Inflammatory macrophage (primary cell): ENCODE data around the gene LIAS.
A peak's percentile ranks its signal among the peaks of the same experiment; 100 is the strongest.
"Not testable (repeated sequence)": the region's sequence is repeated elsewhere in the genome, so short reads cannot be mapped to it uniquely, and the experiment has no call there.

Experiments
- DNase-seq, 2 donors: peaks; one replicate each; pipeline ENCODE4 v3.0.0-alpha.2; 2020 to 2022
- total RNA-seq, 18 experiments: gene quantifications; one replicate each; lab custom pipeline; 2026; ENCODE audit warnings: mixed read lengths in 6 of 18, inconsistent platforms in 2 of 18; lab: John Stamatoyannopoulos, UW

Gene LIAS
- 2.8 to 19.1 (median 13.4) reads per million in 18 experiments for total RNA-seq

DNA sequence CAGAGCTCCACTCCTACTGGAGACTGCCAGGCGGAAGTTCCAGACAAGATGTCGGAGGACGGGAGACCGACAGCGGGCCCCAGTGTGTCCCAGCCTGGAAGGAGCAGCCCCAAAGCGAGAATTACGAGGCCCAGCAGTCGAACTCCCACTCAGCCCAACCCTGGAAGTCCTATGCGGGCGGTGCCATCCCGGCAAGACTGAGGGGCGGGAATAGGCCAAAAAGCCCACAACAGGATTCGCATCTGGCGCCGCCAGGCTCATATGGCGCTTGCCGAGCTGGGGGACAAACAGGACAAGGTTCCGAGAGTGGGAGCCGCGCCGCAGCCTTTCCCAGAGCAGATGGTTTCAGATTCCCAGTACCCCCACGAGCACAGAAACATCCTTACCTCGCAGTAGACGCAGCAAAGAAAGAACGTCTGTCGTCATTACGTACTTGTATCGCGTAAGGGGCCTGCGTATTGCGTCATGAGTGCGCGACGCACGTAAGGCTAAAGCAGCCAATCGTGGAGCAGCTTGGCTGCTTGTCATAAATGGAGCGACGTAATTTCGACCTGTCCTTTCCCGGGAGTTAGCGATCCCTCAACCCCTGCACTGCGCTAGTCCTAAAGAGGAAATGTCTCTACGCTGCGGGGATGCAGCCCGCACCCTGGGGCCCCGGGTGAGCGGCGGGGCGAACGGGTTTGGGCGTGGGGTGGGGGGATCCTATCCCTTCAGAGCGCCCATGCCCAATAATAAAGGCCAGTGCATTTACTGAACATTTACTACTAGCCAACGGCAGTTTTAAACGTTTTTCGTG, at the start of gene LIAS, which contains the start of gene RPL9:
LIAS (plus strand) TSS at position 552 of the 796 bp plus-strand sequence; CDS start at position 614, 62 bp downstream.
RPL9 (minus strand) TSS at position 418 of the 796 bp plus-strand sequence. CDS start 483 bp downstream, outside the sequence.
- DNase-seq, result peak; percentile 99

DNA sequence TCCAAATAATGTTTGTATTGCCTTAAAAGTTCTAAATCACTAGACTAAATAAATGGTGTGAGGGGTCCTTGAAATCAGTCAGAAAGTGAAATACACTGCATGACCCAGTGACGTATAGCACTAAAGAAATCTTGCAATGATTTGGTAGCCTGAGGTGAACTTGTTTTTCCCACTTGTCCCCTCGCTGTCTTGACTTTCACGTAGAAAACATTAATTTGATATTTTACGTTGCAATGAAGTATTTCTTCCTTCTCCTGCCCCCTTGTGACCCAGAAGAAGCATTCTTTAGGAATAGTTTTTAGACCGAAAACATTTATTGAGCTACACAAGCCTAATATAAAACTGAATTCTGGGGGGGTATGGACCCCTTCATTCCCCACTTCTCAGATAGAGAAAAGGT, 48.4 kb upstream of the LIAS start:
- no peak for DNase-seq

DNA sequence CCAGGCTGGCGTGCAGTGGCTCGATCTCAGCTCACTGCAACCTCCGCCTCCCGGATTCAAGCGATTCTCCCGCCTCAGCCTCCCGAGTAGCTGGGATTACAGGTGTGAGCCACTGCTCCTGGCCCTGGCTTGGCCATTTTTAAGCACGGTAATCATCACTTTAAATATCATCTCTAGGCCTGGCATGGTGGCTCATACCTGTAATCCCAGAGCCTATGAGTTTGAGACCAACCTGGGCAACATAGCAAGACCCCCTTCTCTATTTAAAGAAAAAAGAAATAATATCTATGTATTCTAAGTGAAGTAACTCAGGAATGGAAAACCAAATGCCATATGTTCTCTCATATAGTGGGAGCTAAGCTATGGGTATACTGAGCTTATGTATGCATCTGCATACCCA, 47.3 kb upstream of the LIAS start:
- DNase-seq, result not testable (repeated sequence)

DNA sequence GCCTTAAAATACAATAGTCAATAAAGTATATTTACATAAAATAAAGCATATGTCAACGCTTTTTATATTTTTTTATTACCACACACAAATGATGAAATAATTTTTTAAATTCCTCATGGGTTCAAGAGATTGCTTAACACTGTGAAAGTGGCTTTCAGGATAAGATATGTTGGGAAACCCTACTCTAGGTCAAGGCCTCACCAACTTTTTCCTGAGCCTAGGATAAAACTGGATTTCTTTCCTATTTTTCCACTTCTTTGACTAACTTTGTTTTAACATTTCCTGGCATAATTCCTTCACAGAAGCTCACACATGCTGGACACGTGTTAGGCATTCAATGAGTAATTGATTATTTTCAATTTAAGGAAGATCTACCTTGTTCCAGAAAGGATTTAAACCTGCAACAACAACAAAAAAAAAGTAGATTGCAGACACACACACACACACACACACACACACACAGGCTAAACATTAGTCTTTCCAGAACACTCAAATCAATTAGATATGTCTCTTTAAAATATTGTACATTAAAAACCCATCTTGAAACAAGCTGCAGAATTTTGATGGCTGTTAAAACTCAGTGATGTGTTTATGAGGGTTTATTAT, 43.1 kb upstream of the LIAS start:
- DNase-seq, result peak in 1 of 2 donors; percentile 33

DNA sequence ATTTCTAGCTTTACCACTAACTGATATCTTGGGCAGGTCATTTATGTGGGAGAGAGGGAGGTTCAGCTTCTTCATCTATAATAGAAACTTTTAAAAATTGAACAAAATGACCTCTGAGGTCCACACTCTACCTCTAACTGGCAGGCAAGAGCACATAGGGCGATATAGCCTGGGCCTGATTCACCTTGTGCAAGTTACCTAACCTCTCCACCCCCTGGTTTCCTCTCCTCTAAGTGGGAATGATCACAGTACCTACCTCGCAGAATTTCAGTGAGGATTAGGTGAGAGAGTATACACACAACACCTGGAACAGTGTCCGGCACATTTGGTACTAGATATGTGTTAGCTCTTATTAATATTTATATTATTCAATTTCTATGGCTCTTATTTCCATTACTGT, 36.6 kb upstream of the LIAS start:
- no peak for DNase-seq

DNA sequence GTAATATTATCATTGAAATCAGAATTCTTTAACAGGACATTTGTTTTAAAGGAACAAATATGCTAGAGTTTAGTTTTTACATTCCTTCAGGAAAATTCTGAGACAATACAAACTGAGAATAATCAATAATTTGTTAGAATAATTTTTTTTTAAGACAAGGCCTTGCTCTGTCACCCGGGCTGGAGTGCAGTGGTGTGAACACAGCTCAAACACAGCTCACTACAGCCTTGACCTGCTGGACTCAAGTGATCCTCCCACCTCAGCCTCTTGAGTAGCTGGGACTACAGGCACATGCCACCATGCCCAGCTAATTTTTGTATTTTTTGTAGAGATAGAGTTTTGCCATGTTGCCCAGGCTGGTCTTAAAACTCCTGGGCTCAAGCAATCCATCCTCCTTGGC, 33.6 kb upstream of the LIAS start:
- not testable (repeated sequence) for DNase-seq

DNA sequence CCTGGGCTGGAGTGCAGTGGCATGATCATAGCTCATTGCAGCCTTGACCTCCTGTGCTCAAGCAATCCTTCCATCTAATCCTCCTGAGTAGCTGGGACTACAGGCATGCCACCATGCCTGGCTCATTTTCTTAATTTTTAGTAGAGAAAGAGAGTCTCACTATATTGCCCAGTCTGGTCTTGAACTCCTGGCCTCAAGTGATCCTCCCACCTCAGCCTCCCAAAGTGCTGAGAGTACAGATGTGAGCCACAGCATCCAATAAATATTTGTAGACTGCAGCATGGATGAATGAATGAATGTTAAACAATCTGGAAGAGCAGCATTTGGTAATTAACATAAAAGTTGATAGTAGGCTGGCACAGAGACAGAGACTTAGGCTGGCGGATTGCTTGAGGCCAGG, 32.1 kb upstream of the LIAS start:
- DNase-seq, result no peak

DNA sequence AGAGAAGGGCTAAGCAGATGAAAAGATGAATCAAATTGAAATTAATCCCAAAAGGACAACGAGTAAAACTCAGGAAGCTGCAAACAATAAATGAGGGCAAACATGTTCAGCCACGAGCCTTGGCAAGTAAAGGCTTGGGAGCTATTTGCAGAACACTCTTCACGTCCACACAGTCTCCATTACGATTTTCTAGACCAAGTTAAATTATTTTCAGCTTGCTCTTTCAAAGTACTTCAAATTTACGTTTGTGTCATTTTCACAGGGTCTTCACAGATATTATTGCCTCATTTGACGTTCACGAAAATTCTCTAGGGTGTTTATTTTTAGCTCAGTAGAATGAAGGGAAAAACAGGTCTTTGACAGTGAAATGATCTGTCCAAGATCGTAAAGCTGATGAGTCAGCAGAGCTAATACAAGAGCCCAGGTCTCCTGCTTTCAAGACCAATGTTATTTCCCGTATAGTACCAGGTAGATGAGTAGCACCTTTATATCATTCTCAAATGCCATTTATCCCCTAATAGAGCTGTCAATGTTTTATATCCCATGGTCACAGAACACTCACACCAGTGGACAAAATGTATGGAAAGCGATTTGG, 31.2 kb upstream of the LIAS start:
- DNase-seq, result no peak

DNA sequence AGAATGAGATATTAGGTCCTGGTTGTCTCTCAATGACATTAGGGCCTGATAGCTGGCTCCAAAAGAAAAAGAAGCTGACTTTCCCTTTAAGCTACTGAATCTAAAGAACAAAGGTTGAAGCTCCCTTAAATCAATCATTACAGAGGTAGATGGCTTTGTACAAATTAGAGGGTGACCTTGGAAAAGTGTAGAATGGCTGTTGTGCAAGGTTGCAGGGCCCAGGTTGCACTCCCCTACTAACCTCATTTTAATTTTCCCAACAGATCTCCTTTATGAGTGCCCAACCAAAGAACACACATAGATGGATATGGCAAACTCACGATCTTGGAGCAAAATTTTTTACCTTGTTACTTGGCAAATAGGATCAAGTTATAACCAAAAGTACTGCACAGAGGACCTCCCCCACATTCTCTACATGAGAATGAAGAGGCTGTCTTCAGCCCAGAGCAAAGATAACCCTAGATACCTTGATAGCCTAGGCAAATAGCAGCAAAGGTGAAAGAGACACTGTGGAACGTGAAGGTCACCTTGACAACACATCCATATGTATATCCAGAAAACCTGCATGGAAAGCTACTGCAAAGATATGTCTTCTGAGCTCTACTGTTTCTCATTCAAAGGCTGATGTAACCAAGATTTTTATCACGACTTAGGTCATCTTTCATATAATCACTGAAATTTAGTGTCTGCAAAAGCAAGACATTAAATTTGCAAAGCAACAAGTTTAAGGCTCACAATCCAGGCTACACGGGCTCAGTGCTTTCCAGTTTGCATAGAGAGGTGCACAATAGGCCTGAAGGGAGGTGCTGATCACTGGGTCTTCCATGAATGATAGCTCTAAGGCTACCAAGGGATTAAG, 29.2 kb upstream of the LIAS start:
- DNase-seq, result no peak

DNA sequence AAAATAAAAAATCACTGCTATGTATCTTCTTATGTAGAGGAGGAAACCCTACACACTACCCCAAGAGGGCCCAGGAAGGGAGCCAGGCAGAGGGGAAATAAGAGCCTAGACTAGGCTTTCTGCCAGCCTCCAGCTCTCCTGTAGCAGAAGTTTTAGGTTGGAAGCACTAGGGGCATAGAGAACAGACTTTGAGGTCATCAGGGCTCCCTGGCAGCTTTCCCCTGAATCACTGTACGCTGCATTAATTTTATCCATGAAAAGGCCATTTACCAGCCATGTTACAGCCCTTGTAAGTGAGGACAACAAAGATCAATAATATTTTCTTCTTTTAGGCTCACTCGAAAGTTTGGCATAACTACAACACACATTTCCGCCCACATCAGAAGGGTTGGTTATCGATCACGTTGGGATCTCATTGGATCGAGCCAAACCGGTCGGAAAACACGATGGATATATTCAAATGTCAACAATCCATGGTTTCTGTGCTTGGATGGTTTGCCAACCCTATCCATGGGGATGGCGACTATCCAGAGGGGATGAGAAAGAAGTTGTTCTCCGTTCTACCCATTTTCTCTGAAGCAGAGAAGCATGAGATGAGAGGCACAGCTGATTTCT, 24.9 kb upstream of the LIAS start:
- DNase-seq, result no peak

DNA sequence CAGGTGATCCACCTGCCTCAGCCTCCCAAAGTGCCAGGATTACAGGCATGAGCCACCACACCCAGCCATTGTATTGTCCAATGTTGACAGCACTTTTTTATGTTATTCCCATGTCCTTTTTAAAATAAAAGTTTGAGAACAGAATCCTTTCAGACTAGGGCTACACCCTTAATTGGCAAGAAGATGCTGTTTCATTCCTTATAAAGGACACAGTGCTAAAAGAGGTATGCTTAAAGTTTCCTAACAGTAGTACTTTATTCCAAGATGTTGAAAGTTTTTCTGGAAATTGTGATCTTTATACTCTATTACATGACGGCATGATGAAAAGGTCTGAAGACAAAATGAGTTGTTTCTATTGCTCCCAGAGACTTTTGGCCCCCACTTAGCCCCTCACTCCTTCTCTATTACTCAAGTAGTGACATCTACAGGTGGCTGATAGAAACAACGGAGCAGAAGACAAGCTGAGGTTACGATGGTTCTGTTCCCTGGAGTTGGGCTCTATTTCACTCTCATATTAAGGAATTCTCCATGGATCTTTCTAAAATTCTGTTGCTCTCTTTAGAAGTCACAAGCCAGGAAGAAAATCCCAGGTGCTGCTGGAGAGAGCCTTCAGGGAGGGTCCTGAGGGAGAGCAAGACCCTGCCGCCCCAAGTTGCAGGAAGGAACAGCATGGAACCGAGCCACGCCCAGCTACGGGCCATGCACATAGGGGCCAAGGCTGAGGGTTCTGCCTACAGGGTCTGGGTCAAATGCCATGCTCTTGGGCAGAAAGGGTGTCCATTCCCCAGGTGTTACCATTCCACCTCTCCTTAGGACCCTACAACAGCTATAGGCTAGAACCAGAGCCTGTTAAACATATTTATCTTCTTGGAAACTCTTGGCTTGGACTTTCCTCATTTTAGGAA, 22.9 kb upstream of the LIAS start:
- DNase-seq, result no peak

DNA sequence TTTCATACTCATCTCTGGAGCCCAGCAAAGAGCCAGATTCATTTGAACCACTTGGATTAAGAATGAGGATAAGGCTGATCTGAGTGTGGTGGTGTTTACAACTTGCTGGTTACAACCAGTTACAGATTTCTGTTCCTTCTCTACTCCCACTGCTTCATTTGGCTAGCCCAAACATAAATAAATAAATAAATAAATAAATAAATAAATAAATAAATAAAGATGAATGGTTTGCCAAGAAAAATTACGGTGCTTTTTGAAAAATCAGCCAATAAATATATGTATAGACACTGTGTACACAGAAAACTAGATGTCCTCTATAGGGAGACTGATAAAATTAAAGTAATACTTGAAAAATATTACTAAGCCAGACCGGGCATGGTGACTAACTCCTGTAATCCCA, 17.3 kb upstream of the LIAS start:
- DNase-seq, result no peak

DNA sequence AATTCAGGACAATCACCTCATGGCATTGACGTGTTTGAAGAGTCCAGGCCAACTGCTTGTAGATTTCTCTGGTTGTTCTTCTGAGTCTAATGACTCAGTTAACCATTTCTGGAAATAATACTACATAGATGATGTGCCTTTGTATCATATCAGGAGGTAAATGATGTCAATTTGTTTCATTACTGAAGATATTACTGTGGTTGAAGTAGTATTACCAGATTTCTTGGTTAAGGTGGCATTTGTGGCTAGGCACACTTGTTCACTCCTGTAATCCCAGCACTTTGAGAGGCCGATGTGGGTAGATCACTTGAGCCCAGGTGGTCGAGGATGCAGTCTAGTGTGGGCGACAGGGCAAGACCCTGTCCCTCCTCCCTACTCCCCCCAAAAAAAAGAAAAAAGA, 15.9 kb upstream of the LIAS start:
- no peak for DNase-seq

DNA sequence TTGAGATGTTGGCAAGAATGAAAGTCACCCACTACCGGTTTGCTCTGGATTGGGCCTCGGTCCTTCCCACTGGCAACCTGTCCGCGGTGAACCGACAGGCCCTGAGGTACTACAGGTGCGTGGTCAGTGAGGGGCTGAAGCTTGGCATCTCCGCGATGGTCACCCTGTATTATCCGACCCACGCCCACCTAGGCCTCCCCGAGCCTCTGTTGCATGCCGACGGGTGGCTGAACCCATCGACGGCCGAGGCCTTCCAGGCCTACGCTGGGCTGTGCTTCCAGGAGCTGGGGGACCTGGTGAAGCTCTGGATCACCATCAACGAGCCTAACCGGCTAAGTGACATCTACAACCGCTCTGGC, 12.4 kb upstream of the LIAS start:
- DNase-seq, result no peak

DNA sequence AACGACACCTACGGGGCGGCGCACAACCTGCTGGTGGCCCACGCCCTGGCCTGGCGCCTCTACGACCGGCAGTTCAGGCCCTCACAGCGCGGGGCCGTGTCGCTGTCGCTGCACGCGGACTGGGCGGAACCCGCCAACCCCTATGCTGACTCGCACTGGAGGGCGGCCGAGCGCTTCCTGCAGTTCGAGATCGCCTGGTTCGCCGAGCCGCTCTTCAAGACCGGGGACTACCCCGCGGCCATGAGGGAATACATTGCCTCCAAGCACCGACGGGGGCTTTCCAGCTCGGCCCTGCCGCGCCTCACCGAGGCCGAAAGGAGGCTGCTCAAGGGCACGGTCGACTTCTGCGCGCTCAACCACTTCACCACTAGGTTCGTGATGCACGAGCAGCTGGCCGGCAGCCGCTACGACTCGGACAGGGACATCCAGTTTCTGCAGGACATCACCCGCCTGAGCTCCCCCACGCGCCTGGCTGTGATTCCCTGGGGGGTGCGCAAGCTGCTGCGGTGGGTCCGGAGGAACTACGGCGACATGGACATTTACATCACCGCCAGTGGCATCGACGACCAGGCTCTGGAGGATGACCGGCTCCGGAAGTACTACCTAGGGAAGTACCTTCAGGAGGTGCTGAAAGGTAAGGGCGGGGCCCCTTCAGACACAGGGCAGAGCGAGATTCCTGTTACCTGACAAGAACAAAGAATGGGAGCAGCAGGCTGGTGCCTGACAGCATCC, 11.8 kb upstream of the LIAS start:
- DNase-seq, result peak; percentile 32 to 55

DNA sequence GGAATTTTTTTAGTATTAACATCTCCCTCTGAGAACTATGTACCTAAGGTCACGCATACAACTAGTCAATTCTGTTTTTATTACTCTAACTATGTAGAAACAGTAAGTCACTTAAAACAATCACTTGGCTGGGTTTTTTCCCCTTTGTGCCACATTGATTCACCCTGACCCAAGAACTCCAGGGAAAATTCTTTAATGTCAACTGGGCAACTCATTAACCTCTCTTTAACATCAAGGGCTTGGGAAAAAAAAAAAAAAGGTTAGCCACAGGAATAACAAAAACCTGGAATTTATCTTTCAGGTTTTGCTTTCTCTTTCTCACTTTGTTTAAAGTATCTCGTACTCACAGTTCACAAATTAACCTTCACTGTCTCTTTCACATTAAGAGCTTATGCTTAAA, 8.2 kb upstream of the LIAS start:
- DNase-seq, result no peak

DNA sequence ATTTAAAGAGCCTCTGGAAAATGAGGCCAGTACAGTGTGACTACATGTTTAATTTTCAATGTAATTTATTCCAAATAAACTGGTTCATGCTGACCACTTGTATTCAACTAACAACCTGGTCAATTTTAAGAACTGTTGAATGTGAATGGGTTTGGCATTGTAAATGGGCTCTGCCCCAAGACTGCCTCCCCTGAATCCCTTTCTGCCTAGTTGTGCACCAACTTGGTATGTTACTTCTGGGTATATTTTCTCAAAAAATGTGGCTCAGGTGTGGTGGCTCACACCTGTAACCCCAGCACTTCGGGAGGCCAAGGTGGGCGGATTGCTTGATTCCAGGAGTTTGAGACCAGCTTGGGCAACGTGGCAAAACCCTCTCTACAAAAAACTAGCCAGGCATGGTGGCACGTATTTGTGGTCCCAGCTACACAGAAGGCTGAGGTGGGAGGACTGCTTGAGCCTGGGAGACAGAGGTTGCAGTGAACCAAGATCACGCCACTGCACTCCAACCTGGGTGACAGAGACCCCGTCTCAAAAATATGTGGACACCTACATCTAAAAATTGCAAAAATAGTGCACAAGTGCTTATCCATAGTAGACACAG, 7.3 kb upstream of the LIAS start:
- no peak for DNase-seq

DNA sequence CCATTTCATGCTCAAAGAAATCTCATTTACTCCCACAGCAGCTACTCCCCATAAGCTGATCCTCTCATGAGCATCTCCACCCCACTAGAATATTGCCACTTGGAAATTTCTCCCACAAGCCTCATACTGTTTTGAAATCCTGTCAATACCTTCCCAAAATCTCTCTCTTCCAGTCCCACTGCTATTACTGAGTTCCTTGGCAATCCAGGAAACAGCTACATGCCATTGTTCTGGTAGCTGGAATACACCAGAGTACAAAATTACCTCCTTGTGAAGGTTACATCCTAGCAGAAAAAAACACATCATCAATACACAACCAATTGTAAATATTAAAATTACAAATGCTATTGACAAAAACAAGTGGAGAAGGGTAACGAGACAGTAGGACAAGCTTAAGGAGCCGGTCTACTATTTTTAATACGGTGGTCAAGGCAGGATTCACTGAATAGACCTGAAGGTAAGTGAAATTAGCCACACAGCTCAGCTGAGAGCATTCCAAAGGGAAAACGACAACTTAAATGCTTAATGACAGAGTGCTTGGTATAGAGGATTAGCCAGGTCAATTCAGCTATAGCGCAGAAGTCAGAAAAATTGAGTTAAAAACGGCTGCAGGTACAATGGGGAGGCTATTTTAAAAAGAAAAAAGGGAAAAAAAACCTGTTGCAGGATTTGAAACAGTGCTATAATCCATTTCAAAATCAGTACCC, 6.5 kb upstream of the LIAS start:
- no peak for DNase-seq

DNA sequence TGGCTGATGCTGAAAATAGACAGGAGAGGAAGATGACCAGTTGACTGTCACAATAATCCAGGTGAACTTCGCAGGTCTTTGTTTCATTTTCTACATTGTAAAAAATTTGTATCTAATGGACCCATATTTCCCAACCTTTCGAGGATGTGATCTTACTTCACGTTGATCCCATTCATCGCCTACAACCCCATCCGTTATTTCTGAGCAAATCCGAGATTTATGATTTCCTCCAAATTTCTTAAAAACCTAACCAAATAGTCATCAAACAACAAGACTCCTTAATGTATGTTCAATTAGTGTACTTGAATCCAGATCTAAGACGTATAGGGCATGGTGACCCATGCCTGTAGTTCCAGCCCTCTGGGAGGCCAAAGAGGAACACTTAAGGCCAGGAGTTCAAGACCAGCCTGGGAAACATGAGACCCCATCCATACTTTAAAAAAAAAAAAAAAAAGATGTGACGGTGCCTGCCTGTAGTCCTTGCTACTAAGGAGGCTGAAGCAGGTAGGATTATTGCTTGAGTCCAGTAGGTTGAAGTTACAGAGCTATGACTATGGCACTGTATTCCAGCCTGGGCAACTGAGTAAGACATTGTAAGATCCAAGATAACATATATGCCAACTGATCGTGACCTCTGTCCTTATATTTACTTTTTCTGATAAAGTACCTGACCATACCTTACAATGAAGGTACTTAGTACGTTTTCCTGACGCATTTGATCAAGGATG, 5.8 kb upstream of the LIAS start:
- no peak for DNase-seq
